HL-60/S4 treated with retinoic acid at 250 ng/mL for 4 days and 3 days (cell line): ENCODE measurements around the gene MRTFB.

Source experiments
- in situ Hi-C: fragments of 300-500 bp; cut with MboI; formaldehyde crosslinking; loops from 2 replicates; pipeline ENCODE4 v1.7.0; 2022; ENCODE audit warnings: low sequenced_read_pairs

MRTFB gene

DNA sequence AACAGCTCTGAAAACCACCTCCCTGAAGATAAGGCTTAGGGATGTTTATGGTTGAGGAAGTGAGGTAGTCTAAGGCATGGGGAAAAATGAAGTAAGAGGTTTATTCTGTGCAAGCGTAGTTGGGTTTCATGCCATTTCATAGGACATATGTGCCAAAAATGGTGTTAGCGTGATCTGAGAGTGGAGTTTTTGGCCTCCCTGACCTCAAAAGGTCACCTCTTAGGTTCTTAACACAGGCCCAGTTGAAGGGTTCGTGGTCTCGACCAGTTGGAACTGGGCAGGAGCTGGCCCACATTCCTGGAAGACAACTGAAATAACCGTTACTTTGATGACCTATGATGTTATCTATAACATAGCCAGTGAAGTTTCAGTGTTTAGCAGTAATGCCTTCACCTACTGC lies 57.0 kb downstream of the MRTFB start:
- in situ Hi-C loops = no loop called here

DNA sequence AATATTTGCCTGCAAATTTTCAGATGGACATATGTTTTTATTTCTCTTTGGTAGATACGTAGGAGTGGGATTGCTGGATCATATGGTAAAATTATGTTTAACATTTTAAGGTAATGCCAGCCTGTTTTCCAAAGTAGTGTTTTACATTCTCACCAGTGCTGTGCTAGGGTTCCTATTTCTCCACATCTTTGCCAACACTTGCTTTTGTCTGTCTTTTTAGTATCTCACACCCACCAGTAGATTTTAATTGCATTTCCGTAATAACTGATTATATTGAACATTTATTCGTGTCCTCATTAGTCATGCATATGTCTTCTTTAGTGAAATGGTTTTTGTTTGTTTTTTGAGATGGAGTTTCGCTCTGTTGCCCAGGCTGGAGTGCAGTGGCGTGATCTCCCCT lies 58.4 kb downstream of the MRTFB start:
- in situ Hi-C loops = no loop called here

DNA sequence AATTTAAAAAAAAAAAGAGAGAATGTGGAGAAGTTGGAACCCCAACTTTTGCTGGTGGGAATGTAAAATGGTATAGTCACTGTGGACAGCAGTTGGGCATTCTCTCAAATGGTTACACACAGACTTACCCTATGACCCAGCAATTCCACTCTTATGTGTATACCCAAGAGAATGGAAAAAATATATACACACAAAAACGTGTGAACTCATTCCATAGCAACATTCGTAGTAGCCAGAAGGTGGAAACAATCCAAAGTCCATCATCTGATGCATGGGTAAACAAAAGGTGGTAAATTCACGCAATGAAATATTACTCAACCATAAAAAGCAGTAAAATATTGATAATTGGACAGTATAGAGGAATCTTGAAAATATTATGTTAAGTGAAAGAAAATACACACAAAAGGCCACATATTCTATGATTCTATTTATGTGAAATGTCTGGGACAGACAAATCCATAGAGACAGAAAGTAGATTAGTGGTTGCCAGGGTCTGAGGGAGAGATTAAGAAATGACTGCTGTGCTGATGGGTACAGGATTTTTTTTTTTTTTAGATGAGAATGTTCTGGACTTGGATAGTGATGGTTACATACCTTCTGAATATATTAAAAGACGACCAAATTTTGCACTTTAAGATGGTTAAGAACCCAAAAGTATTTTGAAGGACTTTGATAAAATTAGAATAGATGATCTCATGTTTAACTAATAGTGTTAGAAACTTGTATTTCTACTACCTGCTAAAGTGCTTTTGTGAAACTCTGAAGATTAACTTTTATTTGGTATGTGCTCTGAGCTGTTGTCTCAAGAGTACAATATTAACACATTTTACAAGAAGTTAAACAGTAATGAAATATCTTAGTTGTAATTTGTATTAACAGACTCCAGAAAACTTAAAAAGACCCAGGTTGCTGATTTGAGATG lies 60.9 kb downstream of the MRTFB start:
- in situ Hi-C loops = no loop called here

DNA sequence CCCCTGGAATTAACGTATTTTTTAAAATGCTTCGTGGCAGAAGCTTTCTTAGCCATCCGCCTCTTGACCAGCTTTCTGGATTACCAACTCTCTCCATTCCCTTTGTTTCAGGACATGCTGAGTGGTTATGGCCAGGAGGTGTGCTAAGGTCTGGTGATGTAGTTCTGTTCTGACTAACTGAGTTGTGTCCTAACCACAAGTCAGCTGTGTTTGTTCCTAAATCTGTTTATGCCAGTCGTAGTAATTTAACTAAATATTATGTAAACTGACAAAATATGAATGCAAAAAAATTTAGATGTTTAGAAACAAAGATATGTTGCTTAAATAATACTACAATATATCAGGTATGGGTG lies 61.6 kb downstream of the MRTFB start:
- in situ Hi-C loops = no loop called here

DNA sequence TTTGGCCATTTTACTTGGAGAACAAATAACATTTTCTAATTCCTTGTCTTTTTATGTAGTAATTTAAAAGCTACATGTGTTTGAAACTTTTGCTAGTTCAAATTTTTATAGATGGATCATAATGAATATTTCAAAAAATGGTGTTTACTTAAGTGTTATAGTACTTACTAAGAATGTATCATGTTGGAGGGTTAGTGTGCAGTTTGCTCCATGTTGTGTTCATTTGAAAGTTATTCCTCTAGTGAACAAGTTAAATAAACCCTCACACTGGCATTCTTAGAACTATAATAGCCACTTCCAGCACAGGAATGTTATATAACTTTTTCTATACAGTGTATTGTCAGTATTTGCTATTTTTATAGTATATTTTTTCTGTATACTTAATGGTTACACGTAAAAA lies 62.8 kb downstream of the MRTFB start:
- in situ Hi-C loops = no loop called here

DNA sequence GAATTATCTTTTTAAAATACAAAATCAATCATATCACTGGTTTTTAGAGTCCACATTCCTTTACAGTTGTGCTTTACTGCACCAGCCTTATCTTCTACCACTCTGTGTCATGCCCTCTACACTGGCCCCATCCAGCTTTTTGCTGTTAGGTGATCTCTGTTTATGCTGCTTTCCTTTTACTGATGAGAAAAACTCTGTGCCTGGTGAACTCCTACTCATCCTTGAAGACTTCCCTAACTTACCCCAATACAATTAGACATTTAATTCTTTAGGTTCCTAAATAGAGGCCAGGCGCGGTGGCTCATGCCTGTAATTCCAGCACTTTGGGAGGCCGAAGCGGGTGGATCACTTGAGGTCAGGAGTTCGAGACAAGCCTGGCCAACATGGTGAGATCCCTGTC lies 64.6 kb downstream of the MRTFB start:
- in situ Hi-C loops = no loop called here

DNA sequence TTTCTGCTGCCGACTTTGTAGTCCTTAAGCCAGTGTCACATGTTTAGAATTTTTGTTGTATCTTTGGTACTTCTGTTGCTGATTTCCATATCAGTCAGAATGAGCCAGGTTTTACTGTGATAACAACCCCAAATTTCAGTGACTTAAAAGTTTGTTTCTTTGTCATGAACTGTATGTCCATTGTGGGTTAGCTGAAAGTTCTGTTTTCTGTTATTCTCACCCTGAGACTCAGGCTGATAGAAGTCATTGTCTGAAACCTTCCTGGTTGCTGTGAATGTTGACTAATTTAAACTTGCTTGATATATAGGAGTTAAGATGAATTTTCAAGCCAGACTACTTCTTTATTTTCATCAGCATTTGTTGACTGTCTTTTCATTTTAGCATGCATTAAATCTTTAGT lies 68.8 kb downstream of the MRTFB start:
- in situ Hi-C loops = no loop called here

DNA sequence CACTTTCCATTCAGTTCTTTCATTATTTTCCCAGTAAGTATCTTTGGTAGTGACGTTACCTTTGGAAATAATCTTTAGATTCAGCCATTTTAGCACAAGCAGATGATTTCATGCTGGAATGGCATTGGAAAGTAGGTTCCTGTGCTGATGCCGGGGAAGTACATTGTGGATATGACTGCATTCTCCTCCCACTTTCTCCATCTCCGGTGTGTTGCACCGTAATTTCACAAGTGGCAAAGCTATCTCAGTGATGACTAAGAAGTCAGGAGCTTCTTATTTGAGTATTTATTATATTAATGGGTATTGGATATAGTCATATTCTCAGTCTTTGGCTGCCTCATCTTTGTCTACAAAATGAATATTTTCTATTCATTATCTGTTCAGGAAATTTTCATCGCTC lies 69.8 kb downstream of the MRTFB start:
- in situ Hi-C loops = no loop called here

DNA sequence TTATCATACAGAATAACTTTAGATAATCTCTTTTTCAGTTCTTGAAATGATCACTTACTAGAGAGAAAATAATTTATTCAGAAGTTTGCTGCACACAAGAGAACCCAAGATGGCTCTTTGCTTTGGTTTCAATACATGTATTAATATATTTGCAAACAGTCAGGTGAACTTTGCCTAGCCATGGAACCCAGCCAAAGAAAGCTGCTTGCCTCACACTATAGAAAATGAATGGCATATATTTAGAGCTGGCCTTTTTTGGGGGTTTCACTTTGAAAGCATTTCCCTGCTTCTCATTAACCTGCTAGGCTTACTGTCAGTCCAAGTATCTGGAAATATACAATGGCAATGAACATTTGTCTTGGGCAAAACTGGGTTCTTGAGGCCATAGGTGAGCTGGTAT lies 75.3 kb downstream of the MRTFB start:
- in situ Hi-C loops = no loop called here

DNA sequence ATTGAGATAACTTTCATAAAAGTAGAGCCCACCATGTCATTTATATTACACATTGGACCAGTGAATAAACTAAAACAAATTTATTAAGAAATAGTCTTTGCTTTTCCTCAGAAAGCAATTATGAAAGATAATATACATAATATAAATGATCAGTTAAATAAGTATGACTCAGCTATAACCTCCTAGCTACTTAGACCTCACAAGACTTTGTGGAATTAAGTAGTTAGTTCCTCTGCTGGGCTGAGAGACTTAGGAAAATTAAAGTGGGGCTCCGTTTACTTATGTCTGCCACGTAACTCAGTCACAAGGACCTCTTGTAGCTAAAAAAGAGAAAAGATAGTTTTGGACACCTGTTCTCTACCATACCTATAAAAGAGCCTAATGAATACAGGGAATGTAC lies 76.9 kb downstream of the MRTFB start:
- in situ Hi-C loops = no loop called here

DNA sequence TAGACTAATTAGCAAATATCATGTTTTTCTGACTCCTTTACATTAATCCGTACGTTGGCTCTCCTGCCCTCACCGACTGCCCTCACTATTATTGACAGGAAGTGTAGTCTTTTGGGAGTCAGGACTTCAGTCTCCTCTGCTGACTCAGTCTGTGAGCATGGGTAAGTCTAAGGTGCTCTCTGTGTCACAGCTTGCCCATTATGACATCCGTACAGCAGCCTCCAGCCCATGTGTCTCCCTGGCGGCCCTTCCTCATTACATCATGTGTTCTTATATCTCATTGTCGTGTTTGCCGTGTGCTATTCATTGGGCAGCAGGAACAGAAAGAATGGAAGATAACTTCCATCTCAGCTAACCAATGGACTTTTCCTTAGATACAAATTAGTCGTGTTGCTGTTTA lies 77.5 kb downstream of the MRTFB start:
- in situ Hi-C loops = no loop called here

DNA sequence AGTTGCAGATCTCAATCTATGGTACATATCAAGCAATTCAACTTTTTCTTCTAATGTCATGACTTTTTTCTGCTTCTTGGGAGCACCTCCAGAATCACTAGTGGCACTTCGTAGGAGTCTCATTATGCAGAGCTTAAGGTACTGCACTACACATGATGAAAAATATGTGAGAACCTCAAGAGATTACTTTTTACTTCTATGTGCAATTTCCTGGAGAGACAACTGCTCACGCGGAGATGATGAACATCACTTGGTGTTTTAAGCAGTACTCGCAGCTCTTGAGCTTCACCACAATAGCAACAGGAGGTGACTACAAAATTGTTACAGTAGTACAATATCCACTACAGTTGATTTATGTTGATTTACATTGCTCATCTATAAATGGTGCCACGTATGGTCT lies 79.7 kb downstream of the MRTFB start:
- in situ Hi-C loops = no loop called here

DNA sequence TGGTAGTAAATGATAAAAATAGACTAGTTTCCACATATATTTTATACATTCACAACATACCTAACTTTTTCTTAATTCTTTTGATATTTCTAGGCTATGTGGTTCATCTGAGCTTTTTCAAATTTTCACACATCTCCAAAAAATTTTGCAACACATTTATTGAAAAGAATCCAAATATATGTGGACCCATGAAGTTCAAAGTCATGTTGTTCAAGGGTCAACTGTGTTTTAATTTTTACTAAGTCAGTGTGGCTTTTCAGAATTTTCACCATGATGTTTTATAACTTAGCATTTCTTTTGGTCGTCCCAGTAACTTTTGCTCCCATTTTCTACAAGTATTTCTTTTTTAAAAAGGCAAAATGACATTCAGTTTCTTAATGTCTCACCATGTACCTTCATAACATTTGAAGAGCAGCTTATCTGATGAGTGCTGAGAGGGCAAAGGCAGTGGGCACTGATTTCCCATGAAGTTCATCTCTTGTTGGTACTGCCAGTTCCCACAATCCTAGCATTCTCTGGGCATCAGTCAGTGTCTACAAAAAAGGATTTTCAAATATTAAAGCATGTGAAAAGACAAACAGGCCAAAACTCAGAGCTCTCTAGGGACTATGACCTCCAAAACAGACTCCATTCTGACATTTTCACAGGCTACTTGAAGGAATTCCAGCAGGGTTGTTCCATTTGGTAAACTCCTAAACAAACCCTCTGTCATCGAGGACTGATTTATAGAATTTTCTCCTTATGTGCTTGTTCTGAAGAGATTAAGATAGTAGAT lies 80.3 kb downstream of the MRTFB start:
- in situ Hi-C loops = no loop called here

DNA sequence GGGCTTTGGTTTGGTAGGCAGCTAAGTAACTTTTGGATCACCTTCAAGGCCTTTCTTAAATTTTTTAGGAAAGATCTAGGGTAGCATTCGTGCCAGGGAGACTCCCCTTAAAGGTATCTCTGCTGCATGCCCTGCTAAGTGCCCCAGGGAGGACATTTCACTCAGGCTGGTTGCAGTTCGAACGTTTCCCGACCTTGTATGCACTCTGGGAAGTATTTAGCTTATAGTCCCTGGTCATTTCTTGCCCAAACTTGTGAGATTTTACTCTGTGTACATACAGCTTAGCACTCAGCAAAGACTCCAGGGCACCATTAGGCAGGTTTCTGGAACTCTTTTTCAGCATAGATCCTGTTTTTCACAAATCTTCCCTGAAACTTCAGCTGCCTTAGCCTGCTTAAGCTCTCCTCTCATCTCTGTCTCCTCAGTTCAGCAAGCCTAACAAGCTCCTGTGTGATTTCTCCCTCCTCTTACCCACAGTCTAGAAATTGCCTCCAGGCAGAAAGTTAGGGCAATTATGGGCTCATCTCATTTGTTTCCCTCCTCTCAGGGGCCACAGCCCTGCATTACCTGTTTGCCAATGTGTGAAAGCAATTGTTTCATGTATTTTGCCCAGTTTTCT lies 84.6 kb downstream of the MRTFB start:
- in situ Hi-C loops = no loop called here

DNA sequence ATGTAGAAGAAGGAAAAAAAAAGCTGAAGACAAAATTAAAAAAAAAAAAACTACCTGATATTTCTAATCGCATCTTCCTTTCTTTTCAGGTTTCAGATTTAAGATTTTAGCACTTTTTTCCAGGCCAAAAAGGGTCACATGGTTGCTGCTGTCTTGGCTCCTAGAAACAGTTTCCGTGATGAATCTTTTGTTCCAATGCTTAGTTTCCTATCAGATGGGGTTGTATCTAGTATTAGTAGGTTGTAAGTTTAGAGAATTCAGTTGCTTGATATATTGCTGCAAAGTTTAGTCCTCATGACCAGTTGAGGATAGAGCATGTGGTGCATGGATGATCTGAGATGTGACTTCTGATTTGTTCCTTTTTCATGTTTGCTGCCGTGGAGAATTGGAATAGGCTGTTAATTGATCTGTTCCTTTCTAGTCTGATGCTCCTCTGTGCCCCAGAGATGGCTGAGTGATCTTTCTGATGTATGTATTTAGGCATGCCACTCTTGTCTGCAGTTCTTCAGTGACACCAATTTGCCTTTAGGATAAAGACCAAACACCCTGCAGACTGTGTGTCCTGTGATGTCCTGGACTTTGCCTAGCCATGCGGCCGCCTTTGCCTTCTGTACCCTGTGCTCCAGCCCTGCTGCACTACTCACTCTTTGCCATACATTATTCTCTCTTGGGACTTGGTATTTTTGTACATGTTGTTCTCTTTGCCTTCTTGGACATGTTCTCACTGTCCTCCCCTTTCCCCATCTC lies 94.0 kb downstream of the MRTFB start:
- in situ Hi-C loops = no loop called here

DNA sequence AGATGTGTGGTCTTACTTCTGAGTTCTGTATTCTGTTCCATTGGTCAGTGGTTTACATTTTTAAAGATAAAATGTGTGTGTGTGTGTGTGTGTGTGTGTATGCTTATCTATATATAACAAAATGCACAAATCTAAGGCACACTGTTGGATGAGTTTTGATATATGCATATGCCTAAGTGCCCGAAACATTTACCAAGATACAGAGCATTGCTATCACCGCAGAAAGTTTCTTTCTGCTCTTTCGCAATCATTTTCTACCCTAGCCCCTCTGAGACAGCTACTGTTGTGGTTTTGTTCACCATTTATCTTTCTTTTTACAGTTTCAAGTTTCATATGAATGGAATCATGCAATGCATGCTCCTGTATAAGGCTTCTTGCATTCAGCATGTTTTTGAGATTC lies 97.0 kb downstream of the MRTFB start:
- in situ Hi-C loops = no loop called here

DNA sequence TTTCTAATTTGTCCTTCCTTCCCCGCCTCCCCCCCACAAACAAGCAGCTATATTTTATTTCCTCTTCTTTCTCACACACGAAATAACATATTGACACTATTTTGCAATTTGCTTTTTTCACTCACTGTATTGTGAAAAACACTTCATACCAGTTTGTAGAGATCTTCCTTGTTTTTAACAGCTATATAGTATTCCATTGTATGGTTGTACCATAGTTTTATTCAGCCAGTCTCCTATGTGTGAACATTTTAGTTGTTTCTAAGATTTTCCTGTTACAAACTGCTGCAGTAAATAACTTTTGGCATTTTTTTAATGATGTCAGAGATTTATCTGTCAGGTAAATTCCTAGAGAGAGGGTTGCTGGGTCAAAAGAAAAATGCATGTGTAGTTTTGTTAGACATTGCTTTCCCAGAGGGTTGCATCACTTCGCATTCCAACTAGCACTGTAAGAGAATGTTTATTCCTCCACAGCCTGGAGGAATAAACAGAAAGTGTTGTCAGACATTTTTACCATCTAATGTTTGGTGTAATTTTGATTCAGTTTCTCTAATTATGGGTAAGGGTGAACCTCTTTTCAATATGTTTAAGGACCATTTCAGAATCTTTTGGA lies 101.2 kb downstream of the MRTFB start:
- in situ Hi-C loops = no loop called here

DNA sequence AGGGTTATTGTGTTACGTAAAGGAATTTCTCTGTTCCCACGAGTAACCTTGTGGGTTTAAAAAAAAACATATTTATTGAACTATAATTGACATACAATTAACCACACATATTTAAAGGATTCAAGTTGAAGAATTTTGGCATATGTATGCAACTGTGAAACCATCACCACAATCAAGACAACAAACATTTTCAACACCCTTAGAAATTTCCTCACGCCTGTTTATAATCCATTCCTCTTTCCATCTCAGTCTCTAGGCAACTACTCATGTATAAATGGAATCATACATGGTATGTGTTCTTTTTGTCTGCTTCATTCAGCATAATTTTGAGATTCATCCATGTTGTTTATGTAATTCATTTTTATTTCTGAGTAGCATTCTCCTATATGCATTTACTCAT lies 104.0 kb downstream of the MRTFB start:
- in situ Hi-C loops = no loop called here

DNA sequence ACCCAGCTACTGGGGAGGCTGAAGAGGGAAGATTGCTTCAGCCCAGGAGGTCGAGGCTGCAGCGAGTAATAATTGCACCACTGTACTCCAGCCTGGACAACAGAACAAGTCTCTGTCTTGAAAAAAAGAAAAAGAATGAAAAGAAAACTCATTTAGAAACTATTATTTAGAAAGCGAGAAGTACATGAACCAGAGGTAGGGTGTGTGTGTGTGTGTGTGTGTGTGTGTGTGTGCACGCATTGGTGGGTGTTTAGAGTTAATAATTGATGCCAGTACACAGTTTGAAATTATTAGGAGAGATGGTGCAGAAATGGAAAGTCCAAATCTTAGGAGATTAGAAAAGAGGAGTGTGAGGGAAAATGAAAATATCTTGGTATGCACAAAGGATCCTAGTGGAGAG lies 106.6 kb downstream of the MRTFB start:
- in situ Hi-C loops = no loop called here

DNA sequence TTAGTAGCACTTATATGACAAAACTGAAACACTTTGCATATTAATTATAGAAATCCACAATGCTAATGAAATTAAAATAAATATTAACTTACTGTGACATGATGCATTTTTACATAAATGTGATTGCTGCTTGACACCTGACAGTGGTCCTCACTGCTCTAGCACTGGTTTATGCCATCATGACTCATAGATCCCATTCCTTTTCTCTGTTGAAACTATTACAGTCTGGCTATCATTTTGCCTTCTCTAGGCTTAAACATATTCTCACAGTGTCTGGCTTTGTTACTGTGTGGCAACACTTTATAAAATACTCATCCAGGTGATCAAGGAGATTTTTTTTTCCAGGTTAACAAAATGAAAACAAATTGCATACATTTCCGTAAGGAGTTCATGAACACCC lies 108.0 kb downstream of the MRTFB start:
- in situ Hi-C loops = no loop called here

DNA sequence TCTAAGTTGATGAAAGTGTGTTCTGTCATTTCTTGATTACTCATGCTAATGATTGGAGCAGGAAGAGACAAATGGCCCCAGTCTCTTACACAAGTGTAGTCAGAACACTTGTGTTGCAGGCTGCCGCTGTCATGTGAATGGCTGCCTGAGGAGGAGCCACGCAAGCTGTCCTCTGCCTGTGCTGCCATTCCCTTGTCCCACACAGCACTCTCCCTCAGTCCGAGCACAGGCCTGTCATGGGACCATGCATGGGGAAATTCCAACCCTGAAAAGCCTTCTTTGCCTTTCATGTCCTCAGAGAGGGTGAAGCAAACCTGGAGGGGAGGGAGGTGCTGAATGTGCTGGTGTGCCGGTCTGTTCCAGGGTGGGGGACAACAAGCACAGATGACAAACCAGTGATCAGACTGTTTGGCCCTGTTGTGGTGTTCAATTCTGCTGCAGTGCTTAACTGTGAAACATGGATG lies 109.4 kb downstream of the MRTFB start:
- in situ Hi-C loops = no loop called here
